ENCODE results near the gene GPR137. TPM values are rescaled to one million over a fixed set of nuclear protein-coding genes. Genes with fewer than 3 reads are reported as not detected.

Gene GPR137
- total RNA-seq, 1 donor from 2014 or later: 52.5 TPM

DNA sequence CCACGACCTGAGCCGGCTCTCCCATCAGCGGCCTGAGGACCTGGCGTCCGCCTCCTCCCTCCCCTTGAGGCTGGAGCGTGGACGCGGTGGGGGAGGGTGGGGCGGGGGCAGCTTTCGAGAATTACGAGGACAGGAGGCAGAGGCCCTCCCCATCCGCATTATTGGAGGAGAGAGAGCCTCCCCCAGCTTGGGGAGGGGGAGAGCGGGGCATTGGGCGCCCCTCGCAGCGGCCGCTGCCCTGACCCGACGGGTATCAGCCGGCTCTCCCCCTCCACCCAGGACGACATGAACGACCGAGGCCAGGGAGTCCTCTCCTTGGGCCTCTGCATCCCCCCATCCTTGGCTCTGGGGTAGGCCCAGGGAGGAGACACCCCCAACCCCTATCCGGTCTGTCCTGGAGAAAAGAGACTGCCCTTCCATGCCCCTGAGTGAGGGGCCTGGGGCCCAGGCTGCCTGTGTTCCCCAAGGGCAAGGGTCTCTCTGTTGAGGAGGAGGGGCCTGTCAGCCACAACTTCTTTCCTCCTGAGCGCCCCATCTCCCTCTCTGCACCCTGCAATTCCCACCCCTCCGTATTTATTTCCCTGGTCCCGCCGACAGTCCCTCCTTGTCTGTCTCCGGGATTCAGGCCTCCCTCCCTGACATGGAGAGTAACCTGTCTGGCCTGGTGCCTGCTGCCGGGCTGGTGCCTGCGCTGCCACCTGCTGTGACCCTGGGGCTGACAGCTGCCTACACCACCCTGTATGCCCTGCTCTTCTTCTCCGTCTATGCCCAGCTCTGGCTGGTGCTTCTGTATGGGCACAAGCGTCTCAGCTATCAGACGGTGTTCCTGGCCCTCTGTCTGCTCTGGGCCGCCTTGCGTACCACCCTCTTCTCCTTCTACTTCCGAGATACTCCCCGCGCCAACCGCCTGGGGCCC lies 495 bp downstream of the GPR137 start:
- H3K4me3 Mint-ChIP-seq (ENCODE audit: unreplicated experiment): peak overlapping the region; percentile 86
- no peak for DNase-seq
- H3K9me3 Mint-ChIP-seq (ENCODE audit: unreplicated experiment): peaks cover 8% of the 10 kb centered on the region
- peaks cover 8% of the 10 kb centered on the region for H3K27me3 Mint-ChIP-seq (ENCODE audit: unreplicated experiment)
- H3K27ac Mint-ChIP-seq (ENCODE audit: unreplicated experiment): peak overlapping the region; percentile 65
- peaks cover 10% of the 10 kb centered on the region for H3K4me1 Mint-ChIP-seq (ENCODE audit: low read depth, unreplicated experiment)
- TF ChIP-seq, protein P1, sequence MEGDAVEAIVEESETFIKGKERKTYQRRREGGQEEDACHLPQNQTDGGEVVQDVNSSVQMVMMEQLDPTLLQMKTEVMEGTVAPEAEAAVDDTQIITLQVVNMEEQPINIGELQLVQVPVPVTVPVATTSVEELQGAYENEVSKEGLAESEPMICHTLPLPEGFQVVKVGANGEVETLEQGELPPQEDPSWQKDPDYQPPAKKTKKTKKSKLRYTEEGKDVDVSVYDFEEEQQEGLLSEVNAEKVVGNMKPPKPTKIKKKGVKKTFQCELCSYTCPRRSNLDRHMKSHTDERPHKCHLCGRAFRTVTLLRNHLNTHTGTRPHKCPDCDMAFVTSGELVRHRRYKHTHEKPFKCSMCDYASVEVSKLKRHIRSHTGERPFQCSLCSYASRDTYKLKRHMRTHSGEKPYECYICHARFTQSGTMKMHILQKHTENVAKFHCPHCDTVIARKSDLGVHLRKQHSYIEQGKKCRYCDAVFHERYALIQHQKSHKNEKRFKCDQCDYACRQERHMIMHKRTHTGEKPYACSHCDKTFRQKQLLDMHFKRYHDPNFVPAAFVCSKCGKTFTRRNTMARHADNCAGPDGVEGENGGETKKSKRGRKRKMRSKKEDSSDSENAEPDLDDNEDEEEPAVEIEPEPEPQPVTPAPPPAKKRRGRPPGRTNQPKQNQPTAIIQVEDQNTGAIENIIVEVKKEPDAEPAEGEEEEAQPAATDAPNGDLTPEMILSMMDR (IDR thresholded peaks at IDR 0.05; ENCODE audit: partially characterized antibody, unreplicated experiment): no peak
- H3K36me3 Mint-ChIP-seq (ENCODE audit: unreplicated experiment): peaks cover 5% of the 10 kb centered on the region

DNA sequence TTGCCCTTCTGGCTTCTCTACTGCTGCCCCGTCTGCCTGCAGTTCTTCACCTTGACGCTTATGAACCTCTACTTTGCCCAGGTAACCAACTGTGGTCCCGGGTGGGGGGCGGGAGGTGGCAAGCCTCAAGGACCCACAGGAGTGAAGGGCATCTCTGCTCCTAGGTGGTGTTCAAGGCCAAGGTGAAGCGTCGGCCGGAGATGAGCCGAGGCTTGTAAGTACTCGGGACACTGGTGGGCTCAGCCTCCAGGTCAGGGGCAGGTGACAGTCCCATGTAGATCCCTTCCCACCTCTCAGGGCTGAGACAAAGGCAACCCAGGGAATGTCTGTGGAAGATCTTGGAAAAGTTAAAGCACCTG lies 1.1 kb downstream of the GPR137 start:
- DNase-seq: no peak
- TF ChIP-seq, protein P1 (IDR thresholded peaks at IDR 0.05; ENCODE audit: partially characterized antibody, unreplicated experiment): no peak
- Mint-ChIP-seq H3K27me3 (ENCODE audit: unreplicated experiment) (peaks cover 6% of the 10 kb centered on the region), H3K27ac (ENCODE audit: unreplicated experiment) (peak overlapping the region; percentile 65), H3K4me1 (ENCODE audit: low read depth, unreplicated experiment) (peaks cover 7% of the 10 kb centered on the region), H3K36me3 (ENCODE audit: unreplicated experiment) (peaks cover 5% of the 10 kb centered on the region), H3K9me3 (ENCODE audit: unreplicated experiment) (peaks cover 8% of the 10 kb centered on the region), H3K4me3 (ENCODE audit: unreplicated experiment) (peak overlapping the region; percentile 86)

DNA sequence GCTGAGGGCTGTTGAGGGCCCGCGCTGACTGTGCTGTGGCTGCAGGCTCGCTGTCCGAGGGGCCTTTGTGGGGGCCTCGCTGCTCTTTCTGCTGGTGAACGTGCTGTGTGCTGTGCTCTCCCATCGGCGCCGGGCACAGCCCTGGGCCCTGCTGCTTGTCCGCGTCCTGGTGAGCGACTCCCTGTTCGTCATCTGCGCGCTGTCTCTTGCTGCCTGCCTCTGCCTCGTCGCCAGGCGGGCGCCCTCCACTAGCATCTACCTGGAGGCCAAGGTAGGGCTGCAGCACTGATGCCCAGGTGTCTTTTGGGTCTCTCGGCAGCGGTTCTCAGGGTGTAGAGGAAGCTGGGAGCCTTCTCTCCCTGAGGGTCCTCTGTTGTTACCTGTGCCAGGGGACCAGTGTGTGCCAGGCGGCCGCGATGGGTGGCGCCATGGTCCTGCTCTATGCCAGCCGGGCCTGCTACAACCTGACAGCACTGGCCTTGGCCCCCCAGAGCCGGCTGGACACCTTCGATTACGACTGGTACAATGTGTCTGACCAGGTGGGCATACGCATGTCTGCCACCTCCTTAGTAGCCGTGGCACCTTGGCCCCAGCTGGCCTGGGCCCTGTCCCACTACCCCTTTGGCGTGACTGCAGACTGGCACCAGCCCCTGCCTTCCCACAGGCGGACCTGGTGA lies 2.2 kb downstream of the GPR137 start:
- peaks cover 9% of the 10 kb centered on the region for H3K27me3 Mint-ChIP-seq (ENCODE audit: unreplicated experiment)
- H3K4me3 Mint-ChIP-seq (ENCODE audit: unreplicated experiment): no peak overlapping the region
- peaks cover 5% of the 10 kb centered on the region for H3K36me3 Mint-ChIP-seq (ENCODE audit: unreplicated experiment)
- no peak overlapping the region for H3K27ac Mint-ChIP-seq (ENCODE audit: unreplicated experiment)
- TF ChIP-seq, protein P1 (IDR thresholded peaks at IDR 0.05; ENCODE audit: partially characterized antibody, unreplicated experiment): no peak
- no peak for DNase-seq
- peaks cover 7% of the 10 kb centered on the region for H3K4me1 Mint-ChIP-seq (ENCODE audit: low read depth, unreplicated experiment)
- H3K9me3 Mint-ChIP-seq (ENCODE audit: unreplicated experiment): peaks cover 8% of the 10 kb centered on the region

DNA sequence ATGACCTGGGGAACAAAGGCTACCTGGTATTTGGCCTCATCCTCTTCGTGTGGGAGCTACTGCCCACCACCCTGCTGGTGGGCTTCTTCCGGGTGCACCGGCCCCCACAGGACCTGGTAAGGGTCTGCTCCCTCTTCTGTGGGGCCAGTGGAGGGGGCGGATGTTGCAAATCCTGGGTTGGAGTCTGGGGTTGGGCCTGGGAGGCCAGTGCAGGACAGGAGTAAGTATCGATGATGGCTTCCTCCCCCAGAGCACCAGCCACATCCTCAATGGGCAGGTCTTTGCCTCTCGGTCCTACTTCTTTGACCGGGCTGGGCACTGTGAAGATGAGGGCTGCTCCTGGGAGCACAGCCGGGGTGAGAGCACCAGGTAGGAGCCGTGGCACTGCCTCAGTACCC lies 2.7 kb downstream of the GPR137 start:
- Mint-ChIP-seq H3K27ac (ENCODE audit: unreplicated experiment) (no peak overlapping the region), H3K36me3 (ENCODE audit: unreplicated experiment) (peaks cover 5% of the 10 kb centered on the region), H3K27me3 (ENCODE audit: unreplicated experiment) (peaks cover 13% of the 10 kb centered on the region), H3K4me1 (ENCODE audit: low read depth, unreplicated experiment) (peaks cover 7% of the 10 kb centered on the region), H3K9me3 (ENCODE audit: unreplicated experiment) (peaks cover 6% of the 10 kb centered on the region), H3K4me3 (ENCODE audit: unreplicated experiment) (no peak overlapping the region)
- TF ChIP-seq, protein P1 (IDR thresholded peaks at IDR 0.05; ENCODE audit: partially characterized antibody, unreplicated experiment): no peak
- no peak for DNase-seq

Data from glutamatergic neuron (in vitro differentiated cells).